ENCODE data around the gene SMYD3.

Gene SMYD3

DNA sequence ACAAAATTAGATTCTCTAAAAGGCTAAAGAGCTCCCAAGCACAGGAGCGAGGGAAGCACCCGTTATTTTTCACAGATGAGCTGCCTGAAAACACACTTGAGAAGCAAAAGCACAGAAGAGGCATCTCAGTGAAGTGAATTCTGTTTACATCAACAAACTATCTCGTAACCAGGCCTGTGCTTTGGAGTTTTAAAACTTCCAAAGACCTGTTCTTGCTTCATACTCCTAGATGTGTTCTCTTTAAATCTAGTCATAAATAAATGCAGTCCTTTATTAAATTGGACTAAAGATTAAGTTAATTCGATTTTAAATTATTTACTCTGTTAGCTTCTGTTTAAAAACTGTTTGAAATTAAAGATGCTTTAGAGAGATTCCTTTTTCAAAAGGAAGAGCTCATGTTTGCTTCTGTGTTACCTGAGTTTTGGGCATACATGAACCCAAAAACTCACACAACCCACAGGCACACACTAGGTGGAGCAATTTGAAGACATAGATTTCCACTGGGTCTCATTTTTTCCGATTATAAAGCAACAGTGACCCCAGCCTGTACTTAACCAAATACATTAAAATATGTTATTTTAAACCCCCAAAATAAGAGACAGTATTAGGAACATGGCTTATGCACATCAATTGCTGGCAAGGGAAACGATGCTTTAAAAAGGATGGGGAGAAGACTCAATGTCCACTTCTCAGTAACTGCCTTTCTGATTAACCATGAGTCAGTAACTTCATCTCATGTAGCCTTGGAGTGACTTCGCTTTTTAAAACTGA, 648.2 kb downstream of the SMYD3 start:
- Histone ChIP-seq H3K9ac (ENCODE audit: low read length in 5 of 5) (no peak overlapping the region), H3K27me3 (ENCODE audit: control insufficient read depth in 5 of 5, insufficient read depth in 4 of 5, low read length in 5 of 5) (no peaks in the 10 kb centered on the region), H3K4me1 (ENCODE audit: control insufficient read depth in 5 of 5, insufficient read depth in 5 of 5, low read length in 5 of 5) (peaks cover 0 to 26% (median 23%) of the 10 kb centered on the region in 5 donors), H3K4me3 (ENCODE audit: low read depth in 1 of 5, low read length in 5 of 5) (no peak overlapping the region), H3K9me3 (ENCODE audit: control insufficient read depth in 5 of 5, low read length in 5 of 5) (peaks cover 0 to 4% (median 0%) of the 10 kb centered on the region in 5 donors), H3K27ac (ENCODE audit: low read depth, low read length) (no peak overlapping the region), H3K36me3 (ENCODE audit: control insufficient read depth in 5 of 5, insufficient read depth in 5 of 5, low read length in 5 of 5) (peaks cover 0 to 3% (median 3%) of the 10 kb centered on the region in 5 donors)

DNA sequence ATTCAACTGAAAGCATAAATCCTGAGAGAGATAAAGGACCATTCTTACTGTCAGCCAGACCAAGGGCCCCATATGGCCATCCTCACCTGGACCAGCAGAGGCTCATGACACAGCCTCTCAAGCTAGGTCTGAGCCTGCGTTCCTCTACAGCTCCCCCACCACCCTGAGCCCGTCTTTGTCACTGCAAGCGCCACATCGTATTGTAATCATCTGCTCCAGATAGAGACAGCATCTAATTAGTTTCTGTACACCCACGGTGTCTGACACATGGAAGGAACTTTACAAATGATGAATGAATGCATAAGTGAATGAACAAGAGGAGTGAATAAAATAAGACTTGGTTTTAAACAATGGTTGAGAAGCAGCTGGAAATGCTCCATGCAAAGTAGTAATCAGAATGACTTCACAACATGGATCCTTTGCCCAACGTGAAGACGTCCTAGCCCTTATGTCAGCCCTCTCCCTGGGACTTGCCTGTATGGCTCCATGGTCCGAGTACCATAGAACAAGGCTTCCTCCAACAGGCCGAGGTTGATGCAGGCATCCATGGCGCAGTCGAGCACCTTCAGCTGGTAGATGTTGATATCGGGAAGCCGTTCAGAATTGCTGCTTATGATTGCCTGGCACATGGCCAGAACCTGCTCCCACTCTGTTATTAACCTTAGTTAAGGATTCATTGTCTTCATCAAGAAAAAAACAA, 648.9 kb downstream of the SMYD3 start:
- Histone ChIP-seq H3K4me3 (ENCODE audit: low read depth in 1 of 5, low read length in 5 of 5) (no peak overlapping the region), H3K27me3 (ENCODE audit: control insufficient read depth in 5 of 5, insufficient read depth in 4 of 5, low read length in 5 of 5) (no peaks in the 10 kb centered on the region), H3K9ac (ENCODE audit: low read length in 5 of 5) (no peak overlapping the region), H3K27ac (ENCODE audit: low read depth, low read length) (no peak overlapping the region), H3K9me3 (ENCODE audit: control insufficient read depth in 5 of 5, low read length in 5 of 5) (peaks cover 0 to 4% (median 0%) of the 10 kb centered on the region in 5 donors), H3K4me1 (ENCODE audit: control insufficient read depth in 5 of 5, insufficient read depth in 5 of 5, low read length in 5 of 5) (peaks cover 0 to 26% (median 23%) of the 10 kb centered on the region in 5 donors), H3K36me3 (ENCODE audit: control insufficient read depth in 5 of 5, insufficient read depth in 5 of 5, low read length in 5 of 5) (peaks cover 0 to 3% (median 3%) of the 10 kb centered on the region in 5 donors)

DNA sequence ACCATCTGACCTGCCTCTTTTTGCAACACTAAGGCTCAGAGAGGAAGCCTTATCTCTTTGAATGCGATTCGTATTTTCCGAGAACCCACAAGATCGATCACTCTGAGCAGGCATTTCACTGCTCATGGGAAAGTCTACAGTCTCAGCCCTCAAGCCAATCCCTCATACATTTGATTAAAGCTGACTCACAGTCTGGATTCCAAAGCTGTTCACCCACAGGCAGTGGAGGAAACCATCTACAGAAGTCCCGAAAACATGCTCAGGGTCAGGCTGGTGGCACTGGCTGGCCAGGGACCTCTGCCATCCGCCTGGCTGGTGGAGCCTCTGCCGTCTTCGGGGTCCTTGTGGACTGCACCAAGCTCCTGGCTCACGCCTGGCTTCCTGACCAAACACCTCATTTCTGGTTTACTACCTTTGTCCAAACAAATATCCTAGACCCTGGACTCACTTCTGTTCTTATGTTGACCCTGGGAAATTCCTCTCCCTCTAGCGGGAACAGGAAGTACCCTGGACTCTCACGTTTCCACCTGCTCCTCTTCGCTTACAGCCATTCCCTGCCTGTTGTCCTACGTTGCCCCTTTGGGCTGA, 650.0 kb downstream of the SMYD3 start:
- peaks cover 0 to 5% (median 0%) of the 10 kb centered on the region in 5 donors for H3K36me3 ChIP-seq (ENCODE audit: control insufficient read depth in 5 of 5, insufficient read depth in 5 of 5, low read length in 5 of 5)
- no peak overlapping the region for H3K9ac ChIP-seq (ENCODE audit: low read length in 5 of 5)
- peaks cover 0 to 26% (median 23%) of the 10 kb centered on the region in 5 donors for H3K4me1 ChIP-seq (ENCODE audit: control insufficient read depth in 5 of 5, insufficient read depth in 5 of 5, low read length in 5 of 5)
- no peak overlapping the region for H3K4me3 ChIP-seq (ENCODE audit: low read depth in 1 of 5, low read length in 5 of 5)
- H3K27ac ChIP-seq (ENCODE audit: low read depth, low read length) = no peak overlapping the region
- peaks cover 0 to 4% (median 0%) of the 10 kb centered on the region in 5 donors for H3K9me3 ChIP-seq (ENCODE audit: control insufficient read depth in 5 of 5, low read length in 5 of 5)
- H3K27me3 ChIP-seq (ENCODE audit: control insufficient read depth in 5 of 5, insufficient read depth in 4 of 5, low read length in 5 of 5) = no peaks in the 10 kb centered on the region

DNA sequence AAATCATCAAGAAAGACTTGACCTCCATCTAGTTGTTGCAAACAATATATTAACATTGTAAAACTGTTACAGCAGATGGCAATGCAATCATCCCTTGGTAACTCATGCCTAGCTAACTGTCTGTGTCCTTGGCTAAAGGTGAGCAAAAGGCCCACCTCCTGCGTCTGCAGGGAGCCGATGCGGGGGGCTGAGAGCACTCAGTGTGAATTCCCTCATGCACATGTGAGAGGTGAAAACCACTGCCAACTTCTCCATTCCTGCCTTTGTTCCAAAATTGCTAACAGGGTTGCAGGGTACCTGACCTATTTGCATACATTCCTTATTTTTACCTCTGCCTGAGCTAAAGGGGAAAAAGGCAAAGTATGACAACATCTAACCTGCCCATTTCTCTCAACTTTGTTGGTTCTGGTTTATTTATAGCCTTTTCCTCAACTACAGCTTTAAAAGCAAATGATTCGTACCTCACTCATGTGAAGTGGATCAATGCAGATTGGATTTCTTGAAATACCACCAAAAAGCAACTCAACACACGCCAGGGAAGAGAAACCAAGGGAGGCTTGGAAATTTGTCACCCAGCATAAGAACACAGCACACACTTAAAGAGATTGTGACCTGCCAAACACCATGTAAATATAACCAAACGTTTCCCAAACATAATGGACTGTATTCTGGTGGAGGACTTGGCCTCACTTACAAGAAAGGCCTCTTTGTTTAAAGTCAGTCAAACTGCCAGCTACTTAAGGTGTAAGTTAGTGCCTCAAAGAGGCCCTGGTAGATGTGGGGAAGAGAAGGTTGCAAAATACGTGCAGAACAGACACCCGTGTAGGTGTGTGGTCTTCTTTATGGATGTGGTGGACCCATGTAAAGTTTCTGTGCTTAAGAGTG, 651.0 kb downstream of the SMYD3 start:
- H3K36me3 ChIP-seq (ENCODE audit: control insufficient read depth in 5 of 5, insufficient read depth in 5 of 5, low read length in 5 of 5) = peaks cover 0 to 5% (median 2%) of the 10 kb centered on the region in 5 donors
- H3K4me1 ChIP-seq (ENCODE audit: control insufficient read depth in 5 of 5, insufficient read depth in 5 of 5, low read length in 5 of 5) = peaks cover 0 to 20% (median 17%) of the 10 kb centered on the region in 5 donors
- H3K9ac ChIP-seq (ENCODE audit: low read length in 5 of 5) = no peak overlapping the region
- no peaks in the 10 kb centered on the region for H3K27me3 ChIP-seq (ENCODE audit: control insufficient read depth in 5 of 5, insufficient read depth in 4 of 5, low read length in 5 of 5)
- no peak overlapping the region for H3K27ac ChIP-seq (ENCODE audit: low read depth, low read length)
- H3K9me3 ChIP-seq (ENCODE audit: control insufficient read depth in 5 of 5, low read length in 5 of 5) = peaks cover 0 to 4% (median 0%) of the 10 kb centered on the region in 5 donors
- H3K4me3 ChIP-seq (ENCODE audit: low read depth in 1 of 5, low read length in 5 of 5) = no peak overlapping the region

DNA sequence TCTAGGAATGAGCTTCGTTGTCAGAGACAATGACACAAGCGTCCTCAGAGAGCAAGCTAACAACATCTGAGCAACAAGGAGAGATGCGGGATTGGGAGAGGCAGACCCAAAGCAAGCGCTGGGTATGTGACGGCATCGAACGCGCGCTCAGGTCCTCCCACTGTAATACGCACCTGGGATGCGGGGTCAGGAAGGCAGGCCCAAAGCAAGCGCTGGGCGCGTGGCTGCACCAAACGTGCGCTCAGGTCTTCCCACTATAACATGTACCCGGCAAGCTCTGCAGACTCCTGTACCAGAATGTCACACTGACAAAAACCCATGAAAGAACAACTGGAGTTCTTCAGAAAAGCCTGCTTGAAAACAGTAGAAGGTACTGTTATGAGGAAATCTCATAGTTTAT, 653.8 kb downstream of the SMYD3 start:
- H3K9me3 ChIP-seq (ENCODE audit: control insufficient read depth in 5 of 5, low read length in 5 of 5) = peaks cover 0 to 4% (median 0%) of the 10 kb centered on the region in 5 donors
- peaks cover 0 to 5% (median 2%) of the 10 kb centered on the region in 5 donors for H3K36me3 ChIP-seq (ENCODE audit: control insufficient read depth in 5 of 5, insufficient read depth in 5 of 5, low read length in 5 of 5)
- H3K4me1 ChIP-seq (ENCODE audit: control insufficient read depth in 5 of 5, insufficient read depth in 5 of 5, low read length in 5 of 5) = no peaks in the 10 kb centered on the region
- H3K27me3 ChIP-seq (ENCODE audit: control insufficient read depth in 5 of 5, insufficient read depth in 4 of 5, low read length in 5 of 5) = no peaks in the 10 kb centered on the region
- H3K4me3 ChIP-seq (ENCODE audit: low read depth in 1 of 5, low read length in 5 of 5) = no peak overlapping the region
- no peak overlapping the region for H3K9ac ChIP-seq (ENCODE audit: low read length in 5 of 5)
- no peak overlapping the region for H3K27ac ChIP-seq (ENCODE audit: low read depth, low read length)

DNA sequence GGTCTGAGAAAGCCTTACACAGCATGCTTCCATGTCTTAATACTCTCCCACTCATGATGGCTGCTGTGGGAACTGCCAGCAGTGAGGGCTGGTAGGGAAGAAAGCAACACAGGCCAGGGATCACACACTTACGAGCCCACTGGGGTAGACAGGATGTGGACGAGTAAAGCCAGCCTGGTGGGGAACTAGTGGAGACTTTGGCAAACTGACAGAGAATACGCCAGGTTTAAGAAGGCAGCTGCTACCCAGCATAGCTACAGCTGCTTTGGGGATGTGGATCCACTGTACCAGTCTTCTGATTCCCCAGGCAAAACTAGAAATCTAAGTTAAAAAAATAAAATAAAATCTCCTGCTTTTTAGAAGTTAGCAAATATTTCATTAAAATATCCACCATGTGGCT, 664.0 kb downstream of the SMYD3 start:
- Histone ChIP-seq H3K36me3 (ENCODE audit: control insufficient read depth in 5 of 5, insufficient read depth in 5 of 5, low read length in 5 of 5) (no peaks in the 10 kb centered on the region), H3K4me3 (ENCODE audit: low read depth in 1 of 5, low read length in 5 of 5) (no peak overlapping the region), H3K4me1 (ENCODE audit: control insufficient read depth in 5 of 5, insufficient read depth in 5 of 5, low read length in 5 of 5) (no peaks in the 10 kb centered on the region), H3K27me3 (ENCODE audit: control insufficient read depth in 5 of 5, insufficient read depth in 4 of 5, low read length in 5 of 5) (no peaks in the 10 kb centered on the region), H3K9me3 (ENCODE audit: control insufficient read depth in 5 of 5, low read length in 5 of 5) (no peaks in the 10 kb centered on the region), H3K27ac (ENCODE audit: low read depth, low read length) (no peak overlapping the region), H3K9ac (ENCODE audit: low read length in 5 of 5) (no peak overlapping the region)

DNA sequence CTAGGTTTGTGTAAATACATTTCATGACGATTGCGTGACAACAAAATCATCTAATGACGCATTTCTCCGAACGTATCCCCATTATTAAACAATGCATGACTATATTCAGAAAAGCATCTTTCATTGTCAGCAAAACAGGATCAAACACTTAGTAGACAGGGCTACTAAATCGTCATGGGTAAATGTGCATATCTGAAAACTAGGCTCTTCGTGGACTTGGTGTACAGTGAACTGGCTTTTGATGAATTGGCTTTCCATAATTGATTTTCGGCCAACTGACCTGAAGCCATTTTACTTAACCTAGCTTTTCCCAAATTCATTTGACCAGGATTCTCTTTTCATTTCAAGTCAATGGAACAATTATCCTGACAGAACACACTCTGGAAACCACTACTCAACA, 665.0 kb downstream of the SMYD3 start:
- Histone ChIP-seq H3K36me3 (ENCODE audit: control insufficient read depth in 5 of 5, insufficient read depth in 5 of 5, low read length in 5 of 5) (no peaks in the 10 kb centered on the region), H3K4me3 (ENCODE audit: low read depth in 1 of 5, low read length in 5 of 5) (no peak overlapping the region), H3K9ac (ENCODE audit: low read length in 5 of 5) (no peak overlapping the region), H3K9me3 (ENCODE audit: control insufficient read depth in 5 of 5, low read length in 5 of 5) (no peaks in the 10 kb centered on the region), H3K4me1 (ENCODE audit: control insufficient read depth in 5 of 5, insufficient read depth in 5 of 5, low read length in 5 of 5) (no peaks in the 10 kb centered on the region), H3K27me3 (ENCODE audit: control insufficient read depth in 5 of 5, insufficient read depth in 4 of 5, low read length in 5 of 5) (no peaks in the 10 kb centered on the region), H3K27ac (ENCODE audit: low read depth, low read length) (no peak overlapping the region)

DNA sequence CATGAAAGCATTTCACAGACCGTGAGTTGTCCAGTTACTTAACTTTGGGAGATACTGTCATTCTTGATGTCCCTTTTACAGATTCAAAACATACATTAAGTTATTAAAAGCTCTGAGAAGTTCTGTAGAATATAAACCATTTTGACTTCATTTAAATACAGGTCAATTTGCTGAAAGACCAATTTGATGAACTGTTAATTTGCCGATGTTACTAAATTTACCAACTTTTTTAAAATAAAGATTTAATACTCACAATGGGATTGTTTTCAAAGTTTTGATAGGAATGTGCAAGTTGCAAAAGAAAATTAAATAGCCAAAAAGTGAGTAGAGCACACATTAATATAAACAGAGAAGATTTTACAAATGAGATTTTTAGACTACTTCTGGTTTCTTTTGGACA, 666.1 kb downstream of the SMYD3 start:
- no peaks in the 10 kb centered on the region for H3K27me3 ChIP-seq (ENCODE audit: control insufficient read depth in 5 of 5, insufficient read depth in 4 of 5, low read length in 5 of 5)
- H3K4me1 ChIP-seq (ENCODE audit: control insufficient read depth in 5 of 5, insufficient read depth in 5 of 5, low read length in 5 of 5) = no peaks in the 10 kb centered on the region

DNA sequence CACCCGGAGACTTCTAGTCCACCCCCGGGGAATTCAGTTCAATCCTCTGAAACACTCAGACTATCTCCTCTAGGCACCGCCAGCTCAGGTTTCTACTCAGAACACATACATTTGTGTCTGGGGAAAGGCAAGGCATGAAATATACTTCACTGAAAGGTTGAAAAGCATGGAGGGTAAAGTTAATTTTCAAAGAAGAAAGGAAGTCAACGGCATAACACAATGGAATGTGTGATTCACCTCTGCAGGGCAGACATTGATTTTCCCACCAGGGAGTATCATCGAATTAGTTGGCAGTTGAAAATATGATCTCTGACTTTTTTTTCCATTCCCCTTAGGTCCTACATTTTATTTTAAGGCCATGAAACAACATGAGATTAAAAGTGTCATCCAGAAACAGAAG, 669.4 kb downstream of the SMYD3 start:
- Histone ChIP-seq H3K9me3 (ENCODE audit: control insufficient read depth in 5 of 5, low read length in 5 of 5) (no peaks in the 10 kb centered on the region), H3K9ac (ENCODE audit: low read length in 5 of 5) (no peak overlapping the region), H3K27ac (ENCODE audit: low read depth, low read length) (no peak overlapping the region), H3K36me3 (ENCODE audit: control insufficient read depth in 5 of 5, insufficient read depth in 5 of 5, low read length in 5 of 5) (peaks cover 0 to 3% (median 0%) of the 10 kb centered on the region in 5 donors), H3K4me1 (ENCODE audit: control insufficient read depth in 5 of 5, insufficient read depth in 5 of 5, low read length in 5 of 5) (no peaks in the 10 kb centered on the region), H3K4me3 (ENCODE audit: low read depth in 1 of 5, low read length in 5 of 5) (no peak overlapping the region), H3K27me3 (ENCODE audit: control insufficient read depth in 5 of 5, insufficient read depth in 4 of 5, low read length in 5 of 5) (no peaks in the 10 kb centered on the region)

More for the DNA sequence above, 666.1 kb downstream of the SMYD3 start:
- Histone ChIP-seq H3K27ac (ENCODE audit: low read depth, low read length) (no peak overlapping the region), H3K4me3 (ENCODE audit: low read depth in 1 of 5, low read length in 5 of 5) (no peak overlapping the region), H3K9ac (ENCODE audit: low read length in 5 of 5) (no peak overlapping the region), H3K9me3 (ENCODE audit: control insufficient read depth in 5 of 5, low read length in 5 of 5) (no peaks in the 10 kb centered on the region), H3K36me3 (ENCODE audit: control insufficient read depth in 5 of 5, insufficient read depth in 5 of 5, low read length in 5 of 5) (peaks cover 0 to 3% (median 0%) of the 10 kb centered on the region in 5 donors)
